C4-2B (cell line): Measurements from ENCODE around the gene SHROOM2.

Source experiments
- CTCF ChIP-seq: fragments of 450-650 bp; conservative IDR thresholded peaks from 2 replicates; pipeline ENCODE4 v1.5.1; 2017; ENCODE audit warnings: mild to moderate bottlenecking
- ZFX ChIP-seq: fragments of 450-650 bp; IDR thresholded peaks from 2 replicates; pipeline ENCODE4 v1.6.1; 2017

- TF ChIP-seq CTCF (no peak), ZFX (no peak)
Measured at GRCh38 chrX:9853307-9853706, 67.1 kb downstream of the SHROOM2 start.
